ENCODE measurements around the gene CLRN3. TPM values are rescaled to one million over a fixed set of nuclear protein-coding genes. Genes with fewer than 3 reads are reported as not detected.

Gene CLRN3
- polyA plus RNA-seq, 2 donors, result not detected

DNA sequence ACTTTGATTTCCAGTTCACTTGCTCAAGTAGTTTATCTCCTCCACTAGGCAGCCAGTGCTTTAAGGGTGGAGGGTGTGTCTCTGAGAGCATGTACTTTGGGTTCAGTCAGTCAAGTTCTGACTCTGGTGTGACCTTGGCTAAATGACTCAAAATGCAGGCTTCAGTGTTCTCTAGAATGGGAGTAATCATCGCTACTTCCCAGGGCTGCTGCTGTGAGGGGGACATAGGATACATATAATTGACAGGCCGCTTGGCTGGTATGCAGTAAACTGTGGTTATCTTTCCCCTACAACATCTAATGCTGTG lies 17.7 kb upstream of the CLRN3 start:
- no peaks in the 10 kb centered on the region for H3K36me3 ChIP-seq (ENCODE audit: control insufficient read depth in 2 of 2, insufficient read depth in 2 of 2, low read length in 1 of 2)
- no peaks in the 10 kb centered on the region for H3K27me3 ChIP-seq (ENCODE audit: control insufficient read depth in 1 of 2, insufficient read depth in 2 of 2, low read length in 2 of 2)
- WGBS, 2 donors, result 88 to 91% methylated on average over 2 of the region's 2 CpGs
- H3K4me3 ChIP-seq (ENCODE audit: low read depth in 1 of 2, low read length in 2 of 2), result no peak overlapping the region
- H3K9me3 ChIP-seq (ENCODE audit: control insufficient read depth in 2 of 2, insufficient read depth in 1 of 2, low read depth in 1 of 2, low read length in 1 of 2), result no peaks in the 10 kb centered on the region
- H3K27ac ChIP-seq (ENCODE audit: low read depth in 2 of 2, low read length in 1 of 2), result no peak overlapping the region
- H3K4me1 ChIP-seq (ENCODE audit: control insufficient read depth in 2 of 2, insufficient read depth in 2 of 2, low read length in 1 of 2), result peaks cover 3 to 4% of the 10 kb centered on the region in 2 donors

DNA sequence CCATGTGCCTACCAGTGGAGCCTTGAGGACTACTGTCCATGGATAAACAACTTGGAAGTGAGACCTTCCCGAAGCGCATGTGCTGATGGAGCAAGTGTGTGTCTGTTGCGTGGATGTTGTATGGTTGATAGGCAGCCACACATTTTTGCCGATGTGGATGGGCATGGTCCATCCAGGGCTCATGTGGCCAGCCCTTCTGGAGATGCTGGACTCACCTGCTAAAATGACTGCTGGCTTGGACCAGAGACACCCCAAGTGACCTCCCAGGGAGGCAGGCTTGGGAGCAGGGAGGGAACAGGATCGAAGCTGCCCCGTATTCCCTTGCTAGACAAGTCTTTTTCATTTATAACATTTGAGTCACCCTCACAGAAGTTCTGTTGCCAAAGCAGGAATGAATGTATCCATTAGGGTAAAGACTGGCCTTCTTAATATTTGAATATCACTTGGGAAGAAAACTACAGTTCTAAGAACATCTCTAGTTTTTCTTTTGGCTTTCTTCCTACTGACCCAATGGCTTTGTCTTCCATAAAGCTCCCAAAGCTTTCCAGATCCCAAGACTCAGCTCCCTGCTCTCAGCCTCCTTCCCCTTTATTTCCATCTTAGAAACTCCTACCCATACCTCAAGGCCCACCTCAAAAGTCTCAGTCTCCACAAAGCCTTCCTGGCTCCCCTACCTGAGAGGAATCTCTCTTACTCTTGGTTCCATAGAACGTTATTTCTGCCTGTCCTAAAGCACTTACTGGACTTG lies 17.1 kb upstream of the CLRN3 start:
- Histone ChIP-seq H3K4me3 (ENCODE audit: low read depth in 1 of 2, low read length in 2 of 2) (no peak overlapping the region), H3K27ac (ENCODE audit: low read depth in 2 of 2, low read length in 1 of 2) (no peak overlapping the region), H3K36me3 (ENCODE audit: control insufficient read depth in 2 of 2, insufficient read depth in 2 of 2, low read length in 1 of 2) (no peaks in the 10 kb centered on the region), H3K4me1 (ENCODE audit: control insufficient read depth in 2 of 2, insufficient read depth in 2 of 2, low read length in 1 of 2) (peaks cover 3 to 4% of the 10 kb centered on the region in 2 donors), H3K9me3 (ENCODE audit: control insufficient read depth in 2 of 2, insufficient read depth in 1 of 2, low read depth in 1 of 2, low read length in 1 of 2) (no peaks in the 10 kb centered on the region), H3K27me3 (ENCODE audit: control insufficient read depth in 1 of 2, insufficient read depth in 2 of 2, low read length in 2 of 2) (no peaks in the 10 kb centered on the region)
- WGBS, 2 donors, result 80 to 88% methylated on average over 7 of the region's 7 CpGs

DNA sequence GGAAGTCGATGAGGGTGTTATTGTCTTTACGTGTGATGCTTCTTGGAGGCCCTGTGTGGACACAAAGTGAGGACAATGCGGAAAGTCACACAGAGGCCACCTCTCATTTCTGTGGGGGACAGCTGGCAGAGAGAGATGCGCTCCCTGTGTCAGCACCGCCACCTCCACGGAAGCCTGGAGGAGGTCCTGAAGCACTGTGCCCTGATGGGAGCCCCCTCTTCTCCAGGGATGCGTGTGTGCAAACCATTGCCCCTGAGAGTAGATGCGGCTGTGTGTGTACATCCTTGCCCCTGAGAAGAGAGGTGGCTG lies 16.2 kb upstream of the CLRN3 start:
- H3K9me3 ChIP-seq (ENCODE audit: control insufficient read depth in 2 of 2, insufficient read depth in 1 of 2, low read depth in 1 of 2, low read length in 1 of 2), result no peaks in the 10 kb centered on the region
- no peaks in the 10 kb centered on the region for H3K27me3 ChIP-seq (ENCODE audit: control insufficient read depth in 1 of 2, insufficient read depth in 2 of 2, low read length in 2 of 2)
- no peak overlapping the region for H3K4me3 ChIP-seq (ENCODE audit: low read depth in 1 of 2, low read length in 2 of 2)
- WGBS, 2 donors, result 83 to 86% methylated on average over 8 of the region's 8 CpGs
- no peak overlapping the region for H3K27ac ChIP-seq (ENCODE audit: low read depth in 2 of 2, low read length in 1 of 2)
- H3K4me1 ChIP-seq (ENCODE audit: control insufficient read depth in 2 of 2, insufficient read depth in 2 of 2, low read length in 1 of 2), result peaks cover 3 to 4% of the 10 kb centered on the region in 2 donors
- no peaks in the 10 kb centered on the region for H3K36me3 ChIP-seq (ENCODE audit: control insufficient read depth in 2 of 2, insufficient read depth in 2 of 2, low read length in 1 of 2)

GRCh38 chr10:127908106-127908958 lies 15.6 kb upstream of the CLRN3 start:
- Histone ChIP-seq H3K4me1 (ENCODE audit: control insufficient read depth in 2 of 2, insufficient read depth in 2 of 2, low read length in 1 of 2) (peaks cover 3 to 4% of the 10 kb centered on the region in 2 donors), H3K27ac (ENCODE audit: low read depth in 2 of 2, low read length in 1 of 2) (no peak overlapping the region), H3K4me3 (ENCODE audit: low read depth in 1 of 2, low read length in 2 of 2) (no peak overlapping the region), H3K36me3 (ENCODE audit: control insufficient read depth in 2 of 2, insufficient read depth in 2 of 2, low read length in 1 of 2) (no peaks in the 10 kb centered on the region), H3K27me3 (ENCODE audit: control insufficient read depth in 1 of 2, insufficient read depth in 2 of 2, low read length in 2 of 2) (no peaks in the 10 kb centered on the region), H3K9me3 (ENCODE audit: control insufficient read depth in 2 of 2, insufficient read depth in 1 of 2, low read depth in 1 of 2, low read length in 1 of 2) (no peaks in the 10 kb centered on the region)
- 55 to 61% methylated on average over 13 of the region's 13 CpGs for WGBS, 2 donors

- no peaks in the 10 kb centered on the region for H3K9me3 ChIP-seq (ENCODE audit: control insufficient read depth in 2 of 2, insufficient read depth in 1 of 2, low read depth in 1 of 2, low read length in 1 of 2)
- peak overlapping the region in 1 of 2 donors; percentile 74 for H3K27ac ChIP-seq (ENCODE audit: low read depth in 2 of 2, low read length in 1 of 2)
- peaks cover 3 to 4% of the 10 kb centered on the region in 2 donors for H3K4me1 ChIP-seq (ENCODE audit: control insufficient read depth in 2 of 2, insufficient read depth in 2 of 2, low read length in 1 of 2)
- H3K36me3 ChIP-seq (ENCODE audit: control insufficient read depth in 2 of 2, insufficient read depth in 2 of 2, low read length in 1 of 2), result no peaks in the 10 kb centered on the region
- H3K27me3 ChIP-seq (ENCODE audit: control insufficient read depth in 1 of 2, insufficient read depth in 2 of 2, low read length in 2 of 2), result no peaks in the 10 kb centered on the region
- H3K4me3 ChIP-seq (ENCODE audit: low read depth in 1 of 2, low read length in 2 of 2), result peak overlapping the region; percentile 47 to 49
- 4 to 5% methylated on average over 64 to 65 of the region's 65 CpGs for WGBS, 2 donors
These were observed 14.8 kb upstream of the CLRN3 start for GRCh38 chr10:127907411-127908105.

- peaks cover 3 to 4% of the 10 kb centered on the region in 2 donors for H3K4me1 ChIP-seq (ENCODE audit: control insufficient read depth in 2 of 2, insufficient read depth in 2 of 2, low read length in 1 of 2)
- peak within 1 kb of the TSS in 1 of 2 donors; percentile 74 for H3K27ac ChIP-seq (ENCODE audit: low read depth in 2 of 2, low read length in 1 of 2)
- no peaks in the 10 kb centered on the region for H3K36me3 ChIP-seq (ENCODE audit: control insufficient read depth in 2 of 2, insufficient read depth in 2 of 2, low read length in 1 of 2)
- peak within 1 kb of the TSS; percentile 47 to 49 for H3K4me3 ChIP-seq (ENCODE audit: low read depth in 1 of 2, low read length in 2 of 2)
- H3K27me3 ChIP-seq (ENCODE audit: control insufficient read depth in 1 of 2, insufficient read depth in 2 of 2, low read length in 2 of 2), result no peaks in the 10 kb centered on the region
- H3K9me3 ChIP-seq (ENCODE audit: control insufficient read depth in 2 of 2, insufficient read depth in 1 of 2, low read depth in 1 of 2, low read length in 1 of 2), result no peaks in the 10 kb centered on the region
- WGBS, 2 donors, result 8 to 11% methylated on average over 52 to 78 of the region's 78 CpGs
These were observed 14.0 kb upstream of the CLRN3 start, which contains the start of gene PTPRE for GRCh38 chr10:127906548-127907377. TSS of gene PTPRE (plus strand) at chr10:127907103. CDS start at chr10:128040882, 133,779 bp downstream.

- 84 to 89% methylated on average over 10 of the region's 10 CpGs for WGBS, 2 donors
- no peak overlapping the region for H3K4me3 ChIP-seq (ENCODE audit: low read depth in 1 of 2, low read length in 2 of 2)
- H3K27me3 ChIP-seq (ENCODE audit: control insufficient read depth in 1 of 2, insufficient read depth in 2 of 2, low read length in 2 of 2), result no peaks in the 10 kb centered on the region
- H3K36me3 ChIP-seq (ENCODE audit: control insufficient read depth in 2 of 2, insufficient read depth in 2 of 2, low read length in 1 of 2), result no peaks in the 10 kb centered on the region
- peaks cover 3 to 4% of the 10 kb centered on the region in 2 donors for H3K4me1 ChIP-seq (ENCODE audit: control insufficient read depth in 2 of 2, insufficient read depth in 2 of 2, low read length in 1 of 2)
- H3K9me3 ChIP-seq (ENCODE audit: control insufficient read depth in 2 of 2, insufficient read depth in 1 of 2, low read depth in 1 of 2, low read length in 1 of 2), result no peaks in the 10 kb centered on the region
- no peak overlapping the region for H3K27ac ChIP-seq (ENCODE audit: low read depth in 2 of 2, low read length in 1 of 2)
These were observed 13.1 kb upstream of the CLRN3 start for GRCh38 chr10:127905848-127906261.

- no peaks in the 10 kb centered on the region for H3K27me3 ChIP-seq (ENCODE audit: control insufficient read depth in 1 of 2, insufficient read depth in 2 of 2, low read length in 2 of 2)
- no peaks in the 10 kb centered on the region for H3K9me3 ChIP-seq (ENCODE audit: control insufficient read depth in 2 of 2, insufficient read depth in 1 of 2, low read depth in 1 of 2, low read length in 1 of 2)
- 77% methylated on average over 14 of the region's 14 CpGs for WGBS, 2 donors
- peaks cover 3 to 4% of the 10 kb centered on the region in 2 donors for H3K4me1 ChIP-seq (ENCODE audit: control insufficient read depth in 2 of 2, insufficient read depth in 2 of 2, low read length in 1 of 2)
- no peak overlapping the region for H3K4me3 ChIP-seq (ENCODE audit: low read depth in 1 of 2, low read length in 2 of 2)
- no peak overlapping the region for H3K27ac ChIP-seq (ENCODE audit: low read depth in 2 of 2, low read length in 1 of 2)
- H3K36me3 ChIP-seq (ENCODE audit: control insufficient read depth in 2 of 2, insufficient read depth in 2 of 2, low read length in 1 of 2), result no peaks in the 10 kb centered on the region
These were observed 12.5 kb upstream of the CLRN3 start for GRCh38 chr10:127905001-127905847.
